H1 (cell line): ENCODE measurements around the gene CAVIN2. TPM values are rescaled to one million over a fixed set of nuclear protein-coding genes. Genes with fewer than 3 reads are reported as not detected.

Source experiments
- CTCF ChIA-PET: fragments of 300-600 bp; sonication (Branson Sonifier 250); formaldehyde crosslinking; loops from one replicate; lab custom pipeline; 2021; ENCODE audit not compliant: partially characterized antibody; lab: Charles Lee
- POLR2A ChIA-PET: fragments of 300-600 bp; sonication (Branson Sonifier 250); formaldehyde crosslinking; loops from one replicate; lab custom pipeline; 2021; ENCODE audit warnings: inconsistent platforms; ENCODE audit not compliant: partially characterized antibody; lab: Charles Lee
- DNase-seq, 2 experiments: peaks; one replicate each; pipeline versions ENCODE4 v3.0.0 to v3.0.0-alpha.2; 2010 to 2022; ENCODE audit warnings: low spot score in 2 of 2, low read depth in 1 of 2, mixed read lengths in 1 of 2
- FAIRE-seq: peaks from 2 replicates; lab custom pipeline; 2011; peaks lifted over from hg19 to GRCh38; lab: Jason Lieb, UNC
- H2AFZ ChIP-seq: 2 replicates; pipeline ENCODE4 v1.8.1; 2012; ENCODE audit warnings: low read length, inconsistent platforms
- H2AK5ac ChIP-seq: 2 replicates; pipeline ENCODE4 v1.6.1; 2013; ENCODE audit warnings: low read depth, low read length
- H2BK120ac ChIP-seq: replicated peaks from 2 replicates; pipeline ENCODE3; 2013; ENCODE audit warnings: low read depth, low read length, inconsistent platforms
- H2BK12ac ChIP-seq: 2 replicates; pipeline ENCODE4 v1.6.1; 2013; ENCODE audit warnings: low read depth, low read length
- H2BK15ac ChIP-seq: 2 replicates; pipeline ENCODE4 v1.6.1; 2013; ENCODE audit warnings: low read length
- H2BK20ac ChIP-seq: 2 replicates; pipeline ENCODE4 v1.6.1; 2013; ENCODE audit warnings: low read length
- H2BK5ac ChIP-seq: 2 replicates; pipeline ENCODE4 v1.6.1; 2013; ENCODE audit warnings: low read depth, low read length
- H3K14ac ChIP-seq: 2 replicates; pipeline ENCODE4 v1.6.1; 2013; ENCODE audit warnings: inconsistent platforms; ENCODE audit not compliant: insufficient read length
- H3K18ac ChIP-seq: 2 replicates; pipeline ENCODE4 v1.6.1; 2013; ENCODE audit warnings: low read length; ENCODE audit errors: extremely low read depth
- H3K23ac ChIP-seq: 2 replicates; pipeline ENCODE4 v1.6.1; 2013; ENCODE audit warnings: inconsistent platforms; ENCODE audit not compliant: insufficient read length
- H3K23me2 ChIP-seq: 2 replicates; pipeline ENCODE4 v1.6.1; 2013; ENCODE audit warnings: low read depth, low read length
- H3K27ac ChIP-seq: 2 replicates; pipeline ENCODE4 v1.6.1; 2011; ENCODE audit warnings: low read depth, low read length, inconsistent platforms
- H3K27me3 ChIP-seq, 4 experiments: replicated peaks in 1 of 4; 1 replicate in 1 of 4; 2 replicates in 3 of 4; pipeline versions ENCODE4 v1.6.1 to v1.8.1; 2011 to 2013; ENCODE audit warnings: low read length in 3 of 4, mild to moderate bottlenecking in 3 of 4, inconsistent platforms in 2 of 4, mixed read lengths in 2 of 4, moderate library complexity in 1 of 4; ENCODE audit not compliant: control insufficient read depth in 3 of 4, insufficient read depth in 3 of 4; ENCODE audit errors: extremely low read depth in 1 of 4
- H3K36me3 ChIP-seq, 4 experiments: 2 replicates each; pipeline versions ENCODE4 v1.6.1 to v1.8.1; 2011 to 2013; ENCODE audit warnings: mild to moderate bottlenecking in 4 of 4, low read length in 3 of 4, moderate library complexity in 2 of 4, control low read depth in 1 of 4, inconsistent platforms in 1 of 4; ENCODE audit not compliant: insufficient read depth in 4 of 4, control insufficient read depth in 2 of 4
- H3K4ac ChIP-seq: replicated peaks from 2 replicates; pipeline ENCODE3; 2013; ENCODE audit warnings: low read length, low read depth, mixed read lengths, inconsistent platforms; ENCODE audit not compliant: insufficient read length
- H3K4me1 ChIP-seq, 4 experiments: replicated peaks in 1 of 4; 1 replicate in 1 of 4; 2 replicates in 3 of 4; pipeline versions ENCODE4 v1.6.1 to v1.8.1; 2011 to 2013; ENCODE audit warnings: low read length in 3 of 4, inconsistent platforms in 2 of 4, mixed read lengths in 1 of 4; ENCODE audit not compliant: insufficient read depth in 4 of 4, control insufficient read depth in 3 of 4
- H3K4me2 ChIP-seq, 2 experiments: 2 replicates each; pipeline versions ENCODE4 v1.6.1 to v1.8.1; 2011 to 2013; ENCODE audit warnings: low read depth in 2 of 2, low read length in 2 of 2, control low read depth in 1 of 2, inconsistent platforms in 1 of 2, mild to moderate bottlenecking in 1 of 2; ENCODE audit not compliant: insufficient read depth in 1 of 2
- H3K4me3 ChIP-seq, 4 experiments: fragments of 200-600, 300-600 bp in 1 of 4; sonication (generic), shearing (Covaris generic), sonication (Bioruptor Twin) in 1 of 4; 2 replicates each; pipeline versions ENCODE4 v1.5.1 to v1.8.1; 2011 to 2016; ENCODE audit warnings: low read length in 4 of 4, low read depth in 3 of 4, control low read depth in 2 of 4, inconsistent platforms in 2 of 4, mild to moderate bottlenecking in 2 of 4, mixed read lengths in 1 of 4, moderate library complexity in 1 of 4; ENCODE audit not compliant: insufficient read depth in 2 of 4; ENCODE audit errors: extremely low read depth in 1 of 4
- H3K56ac ChIP-seq: replicated peaks from 2 replicates; pipeline ENCODE3; 2013; ENCODE audit warnings: low read depth, mild to moderate bottlenecking, mixed read lengths, low read length, inconsistent platforms; ENCODE audit not compliant: insufficient read length
- H3K79me1 ChIP-seq: 2 replicates; pipeline ENCODE4 v1.6.1; 2013; ENCODE audit warnings: low read depth, low read length, control low read depth
- H3K79me2 ChIP-seq, 2 experiments: 2 replicates each; pipeline versions ENCODE4 v1.6.1 to v1.8.1; 2012 to 2013; ENCODE audit warnings: low read length in 2 of 2, mild to moderate bottlenecking in 2 of 2, inconsistent platforms in 1 of 2; ENCODE audit not compliant: insufficient read depth in 2 of 2, control insufficient read depth in 1 of 2
- H3K9ac ChIP-seq, 4 experiments: replicated peaks in 1 of 4; 1 replicate in 1 of 4; 2 replicates in 3 of 4; pipeline versions ENCODE4 v1.6.1 to v1.8.1; 2011 to 2013; ENCODE audit warnings: low read depth in 3 of 4, low read length in 3 of 4, control low read depth in 2 of 4, mild to moderate bottlenecking in 2 of 4, moderate library complexity in 2 of 4, inconsistent platforms in 1 of 4; ENCODE audit errors: extremely low read depth in 1 of 4
- H3K9me3 ChIP-seq, 2 experiments: 2 replicates each; pipeline versions ENCODE4 v1.6.1 to v1.8.1; 2012 to 2013; ENCODE audit warnings: mild to moderate bottlenecking in 2 of 2, moderate library complexity in 2 of 2, control low read depth in 1 of 2, inconsistent platforms in 1 of 2, low read depth in 1 of 2, low read length in 1 of 2, mixed read lengths in 1 of 2; ENCODE audit not compliant: insufficient read depth in 2 of 2
- H4K20me1 ChIP-seq, 2 experiments: replicated peaks in 1 of 2; 2 replicates each; pipeline versions ENCODE3 to v1.8.1; 2011 to 2013; ENCODE audit warnings: inconsistent platforms in 2 of 2, low read length in 2 of 2, mild to moderate bottlenecking in 1 of 2; ENCODE audit not compliant: insufficient read depth in 2 of 2, control insufficient read depth in 1 of 2
- H4K5ac ChIP-seq: 2 replicates; pipeline ENCODE4 v1.6.1; 2013; ENCODE audit warnings: low read length, low read depth, mixed read lengths, inconsistent platforms; ENCODE audit not compliant: insufficient read length
- H4K8ac ChIP-seq: 2 replicates; pipeline ENCODE4 v1.8.0; 2013; ENCODE audit warnings: mild to moderate bottlenecking, moderate library complexity, low read length, inconsistent platforms; ENCODE audit not compliant: insufficient read depth; ENCODE audit errors: extremely low read depth
- H4K91ac ChIP-seq: replicated peaks from 2 replicates; pipeline ENCODE3; 2013; ENCODE audit warnings: low read length, mixed read lengths, inconsistent platforms; ENCODE audit not compliant: insufficient read length
- CBX8 ChIP-seq: fragments of 300-800, 300-1000 bp; sonication (generic); IDR thresholded peaks from 2 replicates; pipeline ENCODE4 v1.7.1; 2016; ENCODE audit warnings: low read depth, low read length, borderline replicate concordance
- CTBP2 ChIP-seq: IDR thresholded peaks from 2 replicates; pipeline ENCODE4 v1.7.0; 2011; ENCODE audit warnings: borderline replicate concordance, mild to moderate bottlenecking, moderate library complexity, mixed read lengths, low read length; ENCODE audit not compliant: insufficient read depth, insufficient read length
- HDAC6 ChIP-seq: IDR thresholded peaks from one replicate; pipeline ENCODE4 v1.7.1; 2012; ENCODE audit warnings: low read depth, mild to moderate bottlenecking, inconsistent platforms, low read length, moderate library complexity
- KDM4A ChIP-seq: IDR thresholded peaks from one replicate; pipeline ENCODE4 v1.7.1; 2012; ENCODE audit warnings: low read depth, mild to moderate bottlenecking, moderate library complexity, low read length, inconsistent platforms; ENCODE audit not compliant: severe bottlenecking
- MAFK ChIP-seq: IDR thresholded peaks from 2 replicates; pipeline ENCODE4 v1.6.1; 2012; ENCODE audit warnings: low read depth, mild to moderate bottlenecking, improper control_type of control experiment, low read length
- SUZ12 ChIP-seq: fragments of 200-600 bp; sonication (generic); IDR thresholded peaks from 2 replicates; pipeline ENCODE4 v1.6.1; 2012; ENCODE audit warnings: mild to moderate bottlenecking, inconsistent platforms, low read length, moderate library complexity, mixed read lengths
- TAF7 ChIP-seq: optimal IDR thresholded peaks from 2 replicates; pipeline ENCODE3; 2011; ENCODE audit warnings: low read depth, mild to moderate bottlenecking, inconsistent platforms, low read length, moderate library complexity, borderline replicate concordance
- TBP ChIP-seq: IDR thresholded peaks from 2 replicates; pipeline ENCODE4 v1.6.1; 2011; ENCODE audit warnings: low read depth, low read length, improper control_type of control experiment
- TEAD4 ChIP-seq: IDR thresholded peaks from 2 replicates; pipeline ENCODE4 v1.6.1; 2012; ENCODE audit warnings: low read depth, low read length, inconsistent platforms, mixed read lengths
- YY1 ChIP-seq: IDR thresholded peaks from 2 replicates; pipeline ENCODE4 v1.6.1; 2011; ENCODE audit warnings: low read depth, mild to moderate bottlenecking, low read length
- WGBS, 2 experiments: shearing (Covaris generic) in 1 of 2; methylation state at CpG; one replicate each; pipeline versions ENCODE4 v1.1.6 to v1.1.7; 2013 to 2015; ENCODE audit warnings: low lambda C conversion rate in 2 of 2, mixed read lengths in 2 of 2, inconsistent platforms in 1 of 2, low coverage in 1 of 2, missing lambda C conversion rate in 1 of 2; ENCODE audit not compliant: insufficient replicate concordance in 2 of 2, insufficient coverage in 1 of 2, insufficient read length in 1 of 2; ENCODE audit errors: extremely low coverage in 1 of 2, missing lambda C conversion rate in 1 of 2; 5-methylcytosine and 5-hydroxymethylcytosine counted together
- polyA plus RNA-seq, 7 experiments: library from polyadenylated mRNA; depleted of rRNA in 3 of 7; stranded (reverse) in 5 of 7; unstranded in 2 of 7; fragments of >200 nt in 5 of 7; fragments of 200-250 nt in 2 of 7; gene quantifications; 1 replicate in 5 of 7; 2 replicates in 1 of 7; 4 replicates in 1 of 7; pipeline versions ENCODE4 v1.2.1 to v1.2.3, GENCODE V29; 2011 to 2013; ENCODE audit warnings: missing spikeins in 2 of 7, mixed read lengths in 2 of 7
- total RNA-seq: library from RNA; stranded (reverse); fragmentation: NEBNext Ultra II Directional; extraction: Animal tissue kit (Norgen Biotek cat#: 25700); gene quantifications from 2 replicates; pipeline ENCODE4 v1.2.1, GENCODE V29; 2021

Gene CAVIN2
- total and polyA plus RNA-seq, 2 of the 8 experiments (the other 6 are each of a cell fraction or from before 2014, with no cell fraction given): 0.03 TPM; not detected in 1

GRCh38 chr2:191895195-191895594 is 48.3 kb upstream of the CAVIN2 start:
- H3K4me3 ChIP-seq: no peak overlapping the region
- no peak overlapping the region for H4K8ac ChIP-seq
- no peak for FAIRE-seq
- no peaks in the 10 kb centered on the region for H3K23me2 ChIP-seq
- no peaks in the 10 kb centered on the region for H3K79me2 ChIP-seq
- no peak overlapping the region for H2BK20ac ChIP-seq
- H2BK12ac ChIP-seq: no peak overlapping the region
- ChIA-PET CTCF (interaction anchor here (1.4 to 4.1 kb wide), 5 partner anchors 18 to 83 kb away, joined by 3 to 12 read pairs (median 3); partner anchors contain the start of gene CAVIN2), POLR2A (no interaction called here)
- no peaks in the 10 kb centered on the region for H3K27me3 ChIP-seq
- H4K91ac ChIP-seq: no peak overlapping the region
- no peak overlapping the region for H3K18ac ChIP-seq
- TF ChIP-seq TEAD4 (no peak), TBP (no peak), HDAC6 (no peak), CBX8 (no peak), YY1 (no peak), SUZ12 (no peak), TAF7 (no peak), MAFK (no peak), KDM4A (no peak), CTBP2 (no peak)
- H4K5ac ChIP-seq: no peak overlapping the region
- H2BK120ac ChIP-seq: no peak overlapping the region
- H2AK5ac ChIP-seq: no peak overlapping the region
- no peak for DNase-seq
- H3K9me3 ChIP-seq: no peaks in the 10 kb centered on the region; a peak in 1 of 4 replicates
- H3K4me1 ChIP-seq: no peaks in the 10 kb centered on the region
- H3K23ac ChIP-seq: no peak overlapping the region
- H3K4ac ChIP-seq: no peak overlapping the region
- H2BK15ac ChIP-seq: no peak overlapping the region
- H3K79me1 ChIP-seq: no peaks in the 10 kb centered on the region
- 96% methylated on average over 4 of the region's 4 CpGs; no CpG with 5 or more reads in 1 of the 2 experiments for WGBS, 2 experiments
- H4K20me1 ChIP-seq: no peaks in the 10 kb centered on the region
- no peak overlapping the region for H2AFZ ChIP-seq
- H3K14ac ChIP-seq: no peak overlapping the region
- no peak overlapping the region for H2BK5ac ChIP-seq
- no peak overlapping the region for H3K56ac ChIP-seq
- no peaks in the 10 kb centered on the region for H3K36me3 ChIP-seq
- no peak overlapping the region for H3K27ac ChIP-seq
- no peak overlapping the region for H3K9ac ChIP-seq
- H3K4me2 ChIP-seq: no peak overlapping the region
